OCI-LY3 (cell line): Measurements from ENCODE around the gene CYP4F3.
"Not testable (repeated sequence)": the region's sequence is repeated elsewhere in the genome, so short reads cannot be mapped to it uniquely, and the experiment has no call there.

Experiments used
- H2AFZ ChIP-seq: fragments of 200-600, 300-600 bp; shearing (Covaris generic); 2 replicates; pipeline ENCODE4 v1.6.0; 2014; ENCODE audit warnings: antibody characterized with exemption, low read depth, low read length
- H3K27ac ChIP-seq: fragments of 200-600, 300-600 bp; sonication (generic); 2 replicates; pipeline ENCODE4 v1.5.1; 2014; ENCODE audit warnings: mild to moderate bottlenecking, low read length, moderate library complexity, mixed read lengths
- H3K27me3 ChIP-seq: fragments of 200-600, 300-600 bp; sonication (generic); 2 replicates; pipeline ENCODE4 v1.6.1; 2014; ENCODE audit warnings: low read depth, low read length, mixed read lengths
- H3K36me3 ChIP-seq: fragments of 200-600, 300-600 bp; sonication (generic); replicated peaks from 2 replicates; pipeline ENCODE3; 2014; ENCODE audit warnings: low read depth, low read length, mixed read lengths
- H3K4me1 ChIP-seq: fragments of 300-600, 200-600 bp; sonication (generic); 2 replicates; pipeline ENCODE4 v1.6.1; 2014; ENCODE audit warnings: low read length, mixed read lengths
- H3K4me2 ChIP-seq: fragments of 200-600, 300-600 bp; sonication (generic); 2 replicates; pipeline ENCODE4 v1.6.1; 2014; ENCODE audit warnings: low read length, mixed read lengths
- H3K4me3 ChIP-seq: fragments of 300-600, 200-600 bp; sonication (generic); 2 replicates; pipeline ENCODE4 v1.5.1; 2014; ENCODE audit warnings: antibody characterized with exemption, mild to moderate bottlenecking, low read length, moderate library complexity
- H3K79me2 ChIP-seq: fragments of 300-600, 200-600 bp; shearing (Covaris generic); 2 replicates; pipeline ENCODE4 v1.6.1; 2014; ENCODE audit warnings: mild to moderate bottlenecking, low read length, mixed read lengths
- H3K9ac ChIP-seq: fragments of 300-600, 200-600 bp; shearing (Covaris generic); 2 replicates; pipeline ENCODE4 v1.6.0; 2014; ENCODE audit warnings: mild to moderate bottlenecking, low read length, moderate library complexity
- H3K9me3 ChIP-seq: fragments of 200-600, 300-600 bp; shearing (Covaris generic); 2 replicates; pipeline ENCODE4 v1.6.1; 2014; ENCODE audit warnings: low read length, mixed read lengths; ENCODE audit not compliant: insufficient read depth
- H4K20me1 ChIP-seq: fragments of 200-600, 300-600 bp; sonication (generic); 2 replicates; pipeline ENCODE4 v1.6.1; 2016; ENCODE audit warnings: low read length, mixed read lengths; ENCODE audit not compliant: insufficient read depth
- CTCF ChIP-seq: fragments of 200-600, 300-600 bp; sonication (generic); IDR thresholded peaks from 2 replicates; pipeline ENCODE4 v1.5.1; 2014; ENCODE audit warnings: antibody characterized with exemption, low read length, low read depth
- EZH2phosphoT487 ChIP-seq: fragments of 200-600 bp; shearing (Covaris generic); IDR thresholded peaks from 2 replicates; pipeline ENCODE4 v1.6.1; 2018; ENCODE audit warnings: antibody characterized with exemption, mixed run types, low read depth

Gene CYP4F3

GRCh38 chr19:15643387-15643786 lies 2.7 kb downstream of the CYP4F3 start:
- Histone ChIP-seq H4K20me1 (no peaks in the 10 kb centered on the region), H3K4me1 (no peaks in the 10 kb centered on the region), H2AFZ (no peak overlapping the region), H3K79me2 (no peaks in the 10 kb centered on the region), H3K27me3 (peaks cover 9% of the 10 kb centered on the region), H3K4me2 (no peak overlapping the region), H3K36me3 (no peaks in the 10 kb centered on the region), H3K9me3 (no peaks in the 10 kb centered on the region), H3K27ac (no peak overlapping the region), H3K9ac (no peak overlapping the region), H3K4me3 (no peak overlapping the region)
- no peak for TF ChIP-seq EZH2phosphoT487
- TF ChIP-seq CTCF: no peak

- no peak overlapping the region for H2AFZ ChIP-seq
- no peaks in the 10 kb centered on the region for H4K20me1 ChIP-seq
- no peak overlapping the region for H3K9ac ChIP-seq
- TF ChIP-seq CTCF (no peak), EZH2phosphoT487 (no peak)
- peaks cover 9% of the 10 kb centered on the region for H3K27me3 ChIP-seq
- H3K4me2 ChIP-seq: no peak overlapping the region
- H3K79me2 ChIP-seq: no peaks in the 10 kb centered on the region
- H3K4me1 ChIP-seq: no peaks in the 10 kb centered on the region
- no peaks in the 10 kb centered on the region for H3K9me3 ChIP-seq
- no peak overlapping the region for H3K27ac ChIP-seq
- H3K36me3 ChIP-seq: no peaks in the 10 kb centered on the region
- no peak overlapping the region for H3K4me3 ChIP-seq
Measured at GRCh38 chr19:15644066-15644741, 3.5 kb downstream of the CYP4F3 start.

- Histone ChIP-seq H3K9me3 (no peaks in the 10 kb centered on the region), H3K9ac (no peak overlapping the region), H2AFZ (no peak overlapping the region), H4K20me1 (no peaks in the 10 kb centered on the region), H3K27me3 (peaks cover 6% of the 10 kb centered on the region), H3K4me2 (no peak overlapping the region), H3K36me3 (no peaks in the 10 kb centered on the region), H3K79me2 (no peaks in the 10 kb centered on the region), H3K4me1 (no peaks in the 10 kb centered on the region), H3K27ac (no peak overlapping the region), H3K4me3 (no peak overlapping the region)
- TF ChIP-seq CTCF (no peak), EZH2phosphoT487 (no peak)
Measured at GRCh38 chr19:15644816-15645215, 4.1 kb downstream of the CYP4F3 start.

GRCh38 chr19:15649526-15649925 lies 8.8 kb downstream of the CYP4F3 start:
- Histone ChIP-seq H3K27ac (no peak overlapping the region), H2AFZ (no peak overlapping the region), H3K4me1 (no peaks in the 10 kb centered on the region), H3K9me3 (no peaks in the 10 kb centered on the region), H3K36me3 (no peaks in the 10 kb centered on the region), H3K27me3 (peaks cover 5% of the 10 kb centered on the region; the same call in 1 of the 2 replicates), H4K20me1 (no peaks in the 10 kb centered on the region), H3K79me2 (no peaks in the 10 kb centered on the region), H3K4me2 (no peak overlapping the region), H3K4me3 (no peak overlapping the region), H3K9ac (no peak overlapping the region)
- TF ChIP-seq EZH2phosphoT487: no peak
- TF ChIP-seq CTCF: no peak

- H3K9ac ChIP-seq, H3K4me3 ChIP-seq, H3K27me3 ChIP-seq, H4K20me1 ChIP-seq, H3K36me3 ChIP-seq, H3K4me1 ChIP-seq, H3K27ac ChIP-seq, H3K9me3 ChIP-seq, H3K79me2 ChIP-seq, H3K4me2 ChIP-seq, H2AFZ ChIP-seq: not testable (repeated sequence)
Measured at GRCh38 chr19:15650123-15650522, 9.4 kb downstream of the CYP4F3 start.
